ENCODE results near the gene KCMF1.
A peak's percentile ranks its signal among the peaks of the same experiment; 100 is the strongest.

KCMF1 gene

DNA sequence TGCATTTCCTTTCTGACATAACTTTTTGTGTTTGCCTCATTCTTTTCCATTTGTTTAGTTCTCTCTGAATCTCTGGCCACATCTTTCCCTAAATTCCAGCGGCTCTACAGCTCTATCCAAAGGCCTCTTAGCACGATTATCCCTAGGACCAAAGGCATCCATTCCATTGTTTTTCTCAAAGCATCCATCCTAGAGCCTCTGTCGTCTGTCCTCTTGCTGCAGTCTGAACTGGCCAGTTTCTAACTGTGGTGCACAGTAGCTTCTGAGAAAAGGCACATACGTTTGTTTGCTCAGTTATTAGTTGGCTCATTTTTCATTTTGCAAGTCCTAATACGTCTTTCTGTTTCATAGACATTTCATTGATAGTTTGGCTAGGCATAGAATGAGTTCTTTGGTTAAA lies 116.6 kb downstream of the KCMF1 start:
- DNase-seq = no peak

DNA sequence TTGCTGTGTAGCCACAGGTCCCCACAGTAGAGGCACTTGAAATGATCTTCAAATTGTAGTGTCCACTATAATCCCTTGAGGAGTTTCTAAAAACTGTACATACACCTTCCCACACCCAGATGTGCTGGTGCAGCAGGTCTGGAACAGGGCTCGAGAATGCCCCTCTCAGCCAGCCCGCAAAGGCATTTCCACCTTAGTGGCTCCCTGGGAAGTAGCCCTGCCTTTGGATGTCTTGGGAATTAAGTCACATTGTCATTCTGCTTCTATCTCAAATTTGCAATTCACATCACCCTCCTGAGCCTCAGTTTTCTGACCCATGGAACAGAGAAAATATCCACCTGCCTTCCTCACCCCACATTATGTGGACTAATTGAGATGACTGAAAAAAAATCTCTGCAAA lies 118.0 kb downstream of the KCMF1 start:
- DNase-seq = no peak

DNA sequence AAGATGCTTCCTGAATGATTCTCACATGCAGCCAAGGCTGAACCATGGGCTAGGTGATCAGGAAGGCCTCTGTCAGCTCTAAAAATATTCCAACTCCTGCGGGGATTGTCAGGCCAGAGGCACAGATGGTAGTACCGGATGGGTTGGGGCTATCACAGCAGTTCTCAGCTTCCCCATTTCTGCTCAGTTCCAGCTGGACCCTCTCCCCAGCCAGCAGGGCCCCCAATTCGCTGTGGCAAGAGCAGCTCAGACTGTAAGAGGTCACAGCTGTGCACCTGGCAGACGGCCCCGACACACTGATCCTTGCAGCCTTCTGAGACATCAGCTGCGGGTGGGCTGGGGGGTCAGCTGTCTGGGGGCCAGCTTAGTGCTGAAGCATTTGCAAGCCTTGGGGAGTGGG lies 118.6 kb downstream of the KCMF1 start:
- DNase-seq = peak; percentile 85

DNA sequence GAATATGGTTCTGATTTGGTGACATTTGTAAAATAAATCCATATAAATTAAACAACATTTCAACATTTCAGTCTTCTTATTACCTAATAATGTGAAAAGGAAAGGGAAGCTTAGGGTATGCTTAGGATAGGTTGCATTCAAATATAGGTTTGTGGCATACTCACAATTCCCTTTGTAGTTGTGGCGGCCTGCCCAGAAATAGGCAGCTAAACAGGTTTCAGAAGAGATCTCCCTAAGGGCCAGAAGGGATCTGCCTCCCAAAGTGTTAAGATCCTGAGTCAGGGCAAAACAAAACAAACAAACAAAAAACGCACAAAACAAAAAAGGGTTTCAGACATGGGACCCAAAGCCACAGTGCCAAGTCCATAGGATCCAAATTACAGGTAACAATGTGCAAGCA lies 120.9 kb downstream of the KCMF1 start:
- no peak for DNase-seq

DNA sequence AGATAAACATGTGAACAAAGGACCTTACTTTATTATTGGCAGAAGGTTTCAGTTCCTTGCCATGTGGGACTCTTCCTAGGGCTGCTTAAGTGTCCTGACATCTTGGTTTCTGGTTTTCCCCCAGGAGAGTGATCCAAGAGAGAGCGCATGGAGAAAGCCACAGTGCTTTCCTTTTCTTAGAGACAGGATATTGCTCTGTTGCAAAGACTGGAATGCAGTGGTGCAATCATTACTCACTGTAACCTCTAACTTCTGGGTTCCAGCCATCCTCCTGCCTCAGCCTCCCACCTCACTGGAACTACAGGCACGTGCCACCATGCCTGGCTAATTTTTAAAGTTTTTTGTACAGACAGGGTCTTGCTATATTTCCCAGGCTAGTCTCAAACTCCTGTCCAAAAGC lies 124.1 kb downstream of the KCMF1 start:
- no peak for DNase-seq

DNA sequence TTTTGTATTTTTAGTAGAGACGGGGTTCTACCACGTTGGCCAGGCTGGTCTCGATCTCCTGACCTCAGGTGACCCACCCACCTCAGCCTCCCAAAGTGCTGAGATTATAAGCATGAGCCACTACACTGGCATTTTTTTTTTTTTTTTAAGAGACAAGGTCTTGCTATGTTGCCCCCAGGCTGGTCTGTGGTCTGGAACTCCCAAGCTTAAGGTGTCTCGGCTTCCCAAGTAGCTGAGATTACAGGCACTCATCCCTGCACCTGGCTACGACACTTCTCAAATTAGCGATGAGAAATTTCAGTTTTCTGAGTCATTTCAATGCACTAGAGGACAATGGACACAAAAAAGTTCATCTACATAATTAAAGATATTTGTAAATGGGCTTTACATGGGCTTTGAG lies 125.7 kb downstream of the KCMF1 start:
- peak; percentile 4 for DNase-seq

DNA sequence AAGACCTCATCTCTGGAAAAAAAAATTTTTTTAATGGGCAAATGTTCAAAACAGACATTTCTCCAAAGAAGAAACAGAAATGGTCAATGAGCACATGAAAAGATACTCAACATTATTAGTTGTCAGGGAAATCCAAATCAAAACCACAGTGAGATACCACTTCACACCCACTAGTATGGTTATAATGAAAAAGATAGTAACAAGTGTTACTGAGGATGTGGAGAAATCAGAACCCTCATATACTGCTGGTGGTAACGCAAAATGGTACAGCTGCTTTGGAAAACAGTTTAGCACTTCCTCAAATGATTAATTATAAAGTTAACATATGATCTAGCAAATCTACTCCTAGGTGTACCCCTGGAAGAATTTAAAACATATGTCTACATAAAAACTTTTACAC lies 133.3 kb downstream of the KCMF1 start:
- DNase-seq = no peak

DNA sequence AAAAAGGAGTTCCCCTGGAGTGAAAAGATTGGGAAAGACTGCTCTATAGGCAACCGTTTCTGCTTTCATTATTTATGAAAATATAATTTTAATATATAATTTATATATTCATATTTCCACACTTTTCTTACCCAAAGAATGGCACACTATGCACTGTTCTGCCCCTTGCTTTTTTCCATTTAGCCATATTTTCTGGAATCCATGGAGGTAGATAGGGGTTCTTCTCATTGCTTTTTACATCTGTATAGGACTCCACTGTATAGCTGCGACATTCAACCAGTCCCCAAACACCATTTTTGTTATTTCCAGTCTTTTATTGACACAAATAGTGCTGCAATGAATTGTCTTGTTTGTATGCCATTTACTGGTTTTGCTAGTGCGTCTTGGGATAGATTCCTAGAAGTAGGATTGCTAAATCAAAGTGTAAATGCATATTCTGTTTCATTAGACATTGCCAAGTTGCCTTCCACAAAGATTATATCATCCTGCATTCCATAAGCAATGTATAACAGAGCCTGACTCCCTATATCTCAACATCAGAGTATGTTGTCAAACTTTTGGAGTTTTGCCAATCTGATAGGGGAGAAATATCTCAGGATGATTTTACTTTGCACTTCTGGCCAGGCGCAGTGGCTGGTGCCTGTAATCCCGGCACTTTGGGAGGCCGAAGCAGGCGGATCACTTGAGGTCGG lies 135.7 kb downstream of the KCMF1 start:
- DNase-seq = no peak

Measured in NCI-H82 (cell line).